Measurements from ENCODE around the gene DDA1.
"Not testable (repeated sequence)": the region's sequence is repeated elsewhere in the genome, so short reads cannot be mapped to it uniquely, and the experiment has no call there.

DDA1 gene

DNA sequence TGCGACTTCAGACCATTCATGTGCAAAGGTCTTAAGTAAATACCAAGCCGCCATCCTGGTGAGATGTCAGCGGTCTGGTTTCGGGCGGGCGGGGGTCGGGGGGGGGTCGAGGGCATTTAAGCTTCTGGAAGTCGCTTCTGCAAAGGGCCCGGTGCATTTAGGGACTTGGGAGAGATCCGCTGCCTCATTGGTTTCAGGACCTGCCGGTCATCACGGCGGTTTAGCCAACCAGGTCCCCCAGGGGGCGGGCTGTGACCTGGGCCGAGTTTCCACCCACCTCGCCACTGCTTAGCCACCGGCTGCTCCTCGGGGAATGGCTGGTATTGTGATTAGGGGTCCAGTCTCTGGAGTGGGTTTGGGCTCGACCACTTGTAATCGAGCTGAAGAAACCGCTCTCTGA lies 19.9 kb upstream of the DDA1 start:
- DNase-seq, result peak in 1 of 5 donors; percentile 51

DNA sequence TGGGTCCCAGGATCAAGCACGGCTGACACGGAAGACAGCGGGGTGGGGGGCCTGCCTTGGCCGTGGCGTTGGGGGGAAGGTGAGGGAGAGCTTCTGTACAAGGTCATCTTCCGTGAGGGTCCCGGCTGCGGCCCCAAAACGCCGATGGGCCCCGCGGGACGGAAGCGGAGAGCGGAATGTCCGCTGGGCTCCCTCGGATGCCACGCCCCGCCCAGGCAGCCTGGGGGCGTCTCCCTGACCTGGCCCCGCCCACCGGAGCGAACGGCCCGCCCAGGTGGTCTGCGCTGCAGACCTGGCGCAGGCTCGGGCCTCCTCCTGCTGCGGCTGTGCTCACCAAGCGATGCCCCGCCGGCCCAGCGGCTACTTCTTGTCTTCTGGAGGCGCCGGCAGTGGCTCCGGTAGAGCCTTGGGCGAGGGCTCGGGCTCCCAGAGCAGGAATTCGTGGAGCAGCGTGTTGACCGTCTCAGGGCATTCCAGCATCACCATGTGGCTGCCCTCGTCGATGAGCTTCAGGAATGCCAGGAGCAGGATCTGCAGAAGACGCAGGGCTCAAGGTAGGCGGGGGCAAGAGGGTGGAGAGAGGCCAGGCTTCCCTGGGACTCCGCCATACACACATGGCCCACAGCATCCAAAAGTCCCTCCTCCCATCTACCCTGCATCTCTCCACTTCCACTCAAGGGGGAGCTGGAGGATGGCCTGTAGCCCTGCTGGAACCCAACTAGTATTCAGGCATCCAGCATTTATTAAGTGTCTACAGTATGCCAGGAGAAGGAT lies 16.9 kb upstream of the DDA1 start:
- peak; percentile 57 to 83 (median 68) for DNase-seq

DNA sequence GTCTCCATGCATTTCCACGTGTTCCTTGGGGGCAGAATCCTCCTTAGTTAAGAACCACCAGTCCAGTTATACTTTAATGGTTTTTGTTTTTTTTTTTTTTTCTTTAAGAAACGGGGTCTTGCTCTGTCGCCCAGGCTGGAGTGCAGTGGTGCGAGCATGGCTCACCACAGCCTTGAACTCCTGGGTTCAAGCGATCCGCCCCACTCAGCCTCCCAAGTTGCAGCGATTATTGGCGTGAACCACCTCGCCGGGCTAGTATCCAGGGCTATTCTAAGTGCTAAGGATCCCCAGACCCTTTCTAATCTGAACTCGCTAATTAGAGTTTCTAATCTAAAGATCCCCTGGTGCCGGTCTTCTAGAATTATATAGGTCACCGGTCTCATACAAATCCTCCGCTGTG lies 15.8 kb upstream of the DDA1 start:
- DNase-seq, result no peak

DNA sequence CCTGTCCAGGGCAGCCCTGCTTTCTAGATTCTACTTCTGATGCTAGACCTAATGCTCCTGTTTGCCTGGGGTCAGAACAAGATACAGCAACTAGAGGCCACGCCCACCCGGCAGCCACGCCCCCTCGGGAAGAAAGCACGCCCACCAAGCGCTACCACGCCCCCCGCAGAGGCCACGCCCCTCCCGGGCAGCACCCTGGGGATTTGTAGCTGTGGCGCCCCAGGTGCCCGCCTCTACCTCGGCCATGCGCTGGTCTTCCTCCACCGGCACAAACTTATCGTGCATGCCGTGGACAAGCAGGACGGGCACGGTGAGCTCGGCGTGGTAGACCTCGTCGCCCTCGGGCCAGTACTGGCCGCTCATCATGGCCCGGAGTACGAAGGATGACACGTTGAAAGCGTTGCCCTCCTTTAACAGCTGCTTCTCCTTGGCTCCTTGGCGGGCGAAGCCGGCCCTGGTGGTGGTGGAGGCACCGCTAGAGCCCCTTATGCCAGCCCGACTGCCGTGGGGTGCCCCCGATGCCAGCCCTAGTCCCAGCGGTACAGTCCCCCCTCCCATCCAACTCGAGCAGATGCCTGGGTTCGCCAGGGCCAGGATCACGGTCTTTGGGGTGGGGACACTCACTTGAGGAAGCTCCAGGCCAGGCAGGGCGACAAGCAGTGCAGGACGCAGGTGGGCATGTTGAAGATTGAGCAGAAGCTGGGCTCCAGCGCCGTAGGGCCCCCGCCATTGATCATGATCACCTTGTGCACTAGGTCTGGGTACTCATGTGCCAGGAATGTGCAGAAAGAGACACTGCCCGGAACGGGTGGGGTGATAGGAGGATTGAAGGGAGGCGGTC lies 15.1 kb upstream of the DDA1 start:
- peak in 4 of 5 donors; percentile 35 to 46 (median 38) for DNase-seq

DNA sequence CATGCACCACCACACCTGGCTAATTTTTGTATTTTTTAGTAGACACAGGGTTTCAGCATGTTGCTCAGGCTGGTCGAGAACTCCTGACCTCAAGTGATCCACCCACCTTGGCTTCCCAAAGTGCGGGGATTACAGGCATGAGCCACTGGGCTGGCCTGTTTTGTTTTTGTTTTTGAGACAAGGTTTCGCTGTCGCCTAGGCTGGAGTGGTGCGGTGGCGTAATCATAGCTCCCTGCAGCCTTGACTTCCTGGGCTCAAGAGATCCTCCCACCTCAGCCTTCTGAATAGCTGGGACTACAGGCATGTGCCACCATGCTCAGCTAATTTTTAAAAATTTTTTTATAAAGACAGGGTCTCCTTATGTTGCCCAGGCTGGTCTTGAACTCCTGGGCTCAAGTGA lies 13.8 kb upstream of the DDA1 start:
- DNase-seq, result not testable (repeated sequence)

- DNase-seq, result no peak
These were observed 13.1 kb upstream of the DDA1 start for GRCh38 chr19:17296273-17296672.

GRCh38 chr19:17296976-17297375 lies 12.4 kb upstream of the DDA1 start:
- no peak for DNase-seq

DNA sequence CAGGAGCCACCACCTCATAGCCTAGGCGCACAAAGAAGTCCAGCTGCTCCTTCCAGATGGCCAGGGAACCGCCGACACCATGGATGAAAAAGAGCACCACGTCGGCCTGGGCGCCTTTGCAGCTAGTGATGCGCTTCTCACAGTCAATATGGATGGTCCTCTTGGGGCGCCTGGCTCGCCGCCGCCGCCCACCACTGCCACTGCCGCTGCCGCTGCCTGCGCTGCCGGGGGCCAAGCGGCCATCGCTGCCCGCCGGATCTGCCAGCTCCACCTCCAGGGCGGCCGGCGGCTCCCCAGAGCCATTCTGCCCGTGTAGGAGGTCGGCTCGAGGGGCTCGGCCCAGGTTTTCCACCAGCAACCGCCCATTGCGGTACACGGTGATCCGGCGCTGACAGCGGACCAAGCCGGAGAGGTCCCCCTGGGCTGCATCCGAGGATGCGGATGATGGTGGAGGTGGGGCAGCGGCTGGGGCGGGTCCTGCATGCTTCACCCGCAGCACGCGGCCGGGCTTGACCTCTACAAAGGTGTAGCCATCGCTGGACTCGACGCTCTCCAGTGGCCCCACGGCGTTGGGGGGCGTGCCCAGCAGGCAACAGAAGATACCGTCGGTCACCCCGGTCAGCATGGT lies 8.3 kb upstream of the DDA1 start:
- DNase-seq, result no peak

DNA sequence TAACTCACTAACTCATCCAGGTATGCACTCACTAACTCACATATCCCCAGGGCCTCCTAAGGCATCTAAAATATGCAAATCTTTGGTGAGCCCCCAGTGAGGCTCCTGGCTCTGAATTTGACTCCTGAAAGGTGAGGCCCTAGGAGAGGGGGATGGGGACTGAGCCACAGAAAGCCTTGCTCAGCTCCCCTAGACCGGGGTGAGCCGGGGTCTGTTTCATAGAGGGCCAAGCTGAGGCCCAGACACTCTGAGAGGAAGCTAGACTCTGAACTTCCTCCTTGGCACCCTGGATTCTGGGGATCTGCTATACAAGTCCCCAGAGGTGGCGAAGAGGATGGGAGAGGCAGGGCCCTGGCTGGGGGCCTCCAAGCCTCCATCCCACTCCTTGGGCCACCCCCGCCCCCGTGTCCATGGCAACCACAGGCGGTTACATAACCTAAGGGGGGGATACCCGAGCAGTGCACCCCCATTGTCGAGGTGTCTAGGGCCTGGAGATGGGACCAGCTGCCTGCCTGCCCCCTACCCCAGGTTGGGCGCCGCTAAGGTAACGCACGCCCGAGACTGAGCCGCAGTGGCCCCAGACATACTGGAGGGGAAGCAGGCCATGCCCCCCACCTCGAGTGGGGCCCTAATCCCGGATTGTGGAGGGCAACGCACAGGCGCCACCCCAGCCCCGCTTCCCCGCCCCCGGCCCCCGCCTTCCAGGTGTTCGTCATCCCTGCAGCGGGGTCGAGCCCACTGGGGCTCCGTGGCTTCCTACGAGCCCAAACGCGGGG lies 6.8 kb upstream of the DDA1 start:
- no peak for DNase-seq

DNA sequence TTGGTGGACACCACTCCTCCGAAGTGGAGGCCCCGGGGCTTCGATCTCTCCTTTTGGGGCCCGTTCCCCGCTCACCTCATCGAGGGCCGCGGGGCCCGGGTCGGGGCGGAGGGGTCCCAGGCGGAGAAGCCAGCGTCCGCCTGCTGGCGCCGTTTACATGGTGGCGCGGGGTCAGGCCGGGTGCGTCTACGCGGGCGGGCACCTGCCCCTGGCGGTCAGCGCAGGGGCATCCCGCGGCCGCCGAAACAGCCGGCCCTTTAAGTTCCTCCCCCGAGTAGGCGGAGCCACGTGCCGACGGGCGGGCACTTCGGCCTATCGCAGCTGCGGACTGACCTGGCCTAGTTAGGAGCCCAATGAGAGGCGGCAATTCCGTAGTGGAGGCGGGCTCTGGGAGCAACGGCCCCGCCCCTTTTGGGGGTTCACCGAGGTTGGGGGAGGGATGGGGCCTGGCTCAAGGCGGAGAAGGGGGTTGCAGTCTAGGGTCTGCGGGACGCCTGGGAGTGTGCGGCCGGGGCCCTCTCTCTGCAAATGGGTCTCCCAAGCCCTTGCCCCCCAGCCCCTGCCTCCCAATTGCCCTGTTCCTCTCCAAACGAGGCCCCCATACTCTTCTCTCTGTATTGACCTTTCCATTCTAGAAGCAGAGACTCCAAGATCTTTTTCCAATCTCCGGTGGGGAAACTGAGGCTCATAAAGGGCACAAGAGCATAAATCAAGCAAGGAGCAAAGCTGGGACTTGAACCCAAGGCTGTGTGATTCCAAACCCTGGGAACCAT lies 6.0 kb upstream of the DDA1 start, which contains the start of gene ABHD8:
Gene ABHD8 (minus strand): TSS at position 259 of the 773 bp plus-strand sequence. CDS start 1,809 bp downstream, outside the sequence.
- DNase-seq, result peak; percentile 83 to 95 (median 91)

- no peak for DNase-seq
These were observed 5.5 kb upstream of the DDA1 start for GRCh38 chr19:17303940-17304267.

DNA sequence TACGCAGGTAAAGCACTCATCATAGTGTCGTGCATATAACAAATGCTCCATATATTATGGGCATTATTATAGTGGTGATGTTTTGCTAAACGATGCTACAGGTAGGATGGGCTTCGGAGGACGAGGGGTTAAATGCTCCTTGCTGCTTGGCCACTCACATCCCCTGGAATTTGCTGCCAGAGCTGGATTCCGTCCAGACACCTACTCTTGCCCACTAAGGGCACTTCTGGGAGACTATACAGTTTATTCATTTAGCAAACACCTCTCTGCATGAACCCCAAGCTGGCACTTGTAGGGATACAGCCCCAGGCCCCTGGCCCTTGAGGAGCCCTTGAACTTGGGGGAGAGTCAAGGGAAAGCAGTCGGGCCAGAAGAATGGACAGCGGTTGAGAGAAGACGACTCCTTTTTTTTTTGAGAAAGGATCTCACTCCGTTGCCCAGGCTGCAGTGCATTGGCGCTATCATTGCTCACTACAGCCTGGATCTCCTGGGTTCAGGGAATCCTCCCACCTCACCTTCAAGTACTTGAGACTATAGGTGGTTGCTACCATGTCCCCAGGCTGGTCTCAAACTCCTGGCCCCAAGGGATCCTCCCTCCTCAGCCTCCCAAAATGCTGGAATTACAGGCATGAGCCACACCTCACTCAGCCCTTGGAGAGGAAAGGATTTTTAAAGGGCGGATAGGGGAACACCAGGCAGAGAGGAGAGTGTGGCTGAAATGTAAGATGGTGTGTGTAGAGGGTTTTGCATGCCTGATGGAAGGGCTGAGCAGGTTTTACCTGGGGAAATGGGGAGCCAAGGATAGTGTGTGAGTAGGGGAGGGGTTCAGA lies 4.8 kb upstream of the DDA1 start:
- no peak for DNase-seq

- no peak for DNase-seq
These were observed 4.2 kb upstream of the DDA1 start for GRCh38 chr19:17305216-17305516.

DNA sequence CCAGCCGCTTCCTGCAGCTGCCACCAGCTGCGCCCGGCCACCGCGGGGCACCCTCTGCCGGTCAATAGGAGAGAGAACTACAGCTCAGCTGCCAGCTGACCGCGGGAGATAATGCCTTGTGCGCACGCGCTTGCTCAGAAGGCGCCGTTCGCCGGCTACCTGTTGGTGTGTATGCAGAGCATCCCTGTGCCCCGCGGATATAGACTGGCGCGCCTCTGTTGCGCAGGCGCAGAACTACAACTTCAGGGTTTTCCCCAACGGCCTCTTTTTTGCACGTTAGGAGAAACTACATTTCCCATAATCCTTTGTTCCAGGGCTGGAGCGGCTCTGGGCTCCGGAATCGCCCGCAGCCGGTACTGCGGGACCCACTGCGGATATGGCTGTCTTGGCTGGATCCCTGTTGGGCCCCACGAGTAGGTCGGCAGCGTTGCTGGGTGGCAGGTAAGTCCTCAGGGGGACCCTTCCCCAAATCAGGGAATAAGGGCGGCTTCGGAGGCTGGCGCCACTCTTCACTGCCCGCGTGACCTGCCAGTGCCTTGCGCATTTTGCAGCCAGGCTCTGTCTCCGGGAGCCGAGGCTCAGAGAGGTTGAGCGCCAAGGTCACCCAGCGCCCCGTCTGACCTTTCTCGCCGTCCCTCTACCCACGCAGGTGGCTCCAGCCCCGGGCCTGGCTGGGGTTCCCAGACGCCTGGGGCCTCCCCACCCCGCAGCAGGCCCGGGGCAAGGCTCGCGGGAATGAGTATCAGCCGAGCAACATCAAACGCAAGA lies 3.7 kb upstream of the DDA1 start, which contains the start of gene MRPL34:
Gene MRPL34 (plus strand): TSS at position 356 of the 768 bp plus-strand sequence. CDS start 21 bp downstream, at position 377.
- peak; percentile 91 to 100 (median 92) for DNase-seq

DNA sequence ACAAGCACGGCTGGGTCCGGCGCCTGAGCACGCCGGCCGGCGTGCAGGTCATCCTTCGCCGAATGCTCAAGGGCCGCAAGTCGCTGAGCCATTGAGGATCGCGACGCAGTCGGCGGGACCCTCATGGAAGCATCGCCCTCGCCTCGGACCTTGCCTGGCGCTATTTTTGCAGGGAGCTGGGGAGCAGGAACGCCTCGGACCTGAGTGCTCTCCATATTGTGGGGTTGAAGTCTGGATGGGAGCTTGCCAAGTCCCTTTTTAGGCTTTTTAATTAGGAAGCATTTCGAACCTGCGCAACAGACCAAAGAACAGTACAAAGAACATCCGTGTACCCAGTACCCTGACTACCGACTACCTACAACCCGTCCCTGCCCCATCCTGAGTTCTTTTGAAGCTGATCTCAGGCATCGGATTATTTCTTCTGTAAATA lies 3.1 kb upstream of the DDA1 start:
- DNase-seq, result no peak

GRCh38 chr19:17307876-17308377 lies 1.4 kb upstream of the DDA1 start:
- no peak for DNase-seq

- DNase-seq, result peak in 1 of 5 donors; percentile 31
These were observed 650 bp downstream of the DDA1 start for GRCh38 chr19:17309965-17310461.

GRCh38 chr19:17311455-17312188 lies 2.3 kb downstream of the DDA1 start:
- DNase-seq, result no peak

Measured in T-helper 1 cell (primary cell).